Ascending aorta (tissue), 2 donors: Measurements from ENCODE around the gene SLC30A7. TPM values are rescaled to one million over a fixed set of nuclear protein-coding genes. Genes with fewer than 3 reads are reported as not detected.
"Not testable (repeated sequence)": the region's sequence is repeated elsewhere in the genome, so short reads cannot be mapped to it uniquely, and the experiment has no call there.

Experiments used
- DNase-seq, 2 donors: peaks; one replicate each; pipeline ENCODE4 v3.0.0-alpha.2; 2019; ENCODE audit warnings: low spot score in 2 of 2
- H3K27ac ChIP-seq, 2 donors: fragments of 200-600 bp; sonication (generic); one replicate each; pipeline ENCODE4 v1.5.1; 2016 to 2017; ENCODE audit warnings: mild to moderate bottlenecking in 1 of 2
- H3K27me3 ChIP-seq: fragments of 200-600 bp; sonication (generic); one replicate; pipeline ENCODE4 v1.5.1; 2017
- H3K36me3 ChIP-seq, 2 donors: fragments of 200-600 bp; sonication (generic); one replicate each; pipeline ENCODE4 v1.5.1; 2016
- H3K4me1 ChIP-seq, 2 donors: fragments of 200-600 bp; sonication (generic); one replicate each; pipeline ENCODE4 v1.5.1; 2016 to 2017; ENCODE audit warnings: mild to moderate bottlenecking in 1 of 2
- H3K4me3 ChIP-seq, 2 donors: fragments of 200-600 bp; sonication (generic); one replicate each; pipeline ENCODE4 v1.5.1; 2016 to 2017; ENCODE audit warnings: mild to moderate bottlenecking in 1 of 2
- H3K9me3 ChIP-seq, 2 donors: fragments of 200-600 bp; sonication (generic); one replicate each; pipeline ENCODE4 v1.5.1; 2016
- intact Hi-C: fragments of 100-400 bp; cut with DNase I; formaldehyde crosslinking; loops from one replicate; pipeline ENCODE4 v1.15.1; 2023
- total RNA-seq: library from RNA; depleted of rRNA; stranded (reverse); fragments of >200 nt; gene quantifications from one replicate; pipeline ENCODE4 v1.1.0, GENCODE V29; 2016
- TF ChIP-seq, protein P1 (sequence below), 3 experiments: fragments of 200-600 bp in 2 of 3; fragments of 450-650 bp in 1 of 3; sonication (generic) in 2 of 3; IDR thresholded peaks; one replicate each; pipeline ENCODE4 v1.5.1; 2016 to 2019; ENCODE audit warnings: antibody characterized with exemption in 3 of 3, mild to moderate bottlenecking in 1 of 3, moderate library complexity in 1 of 3

Gene SLC30A7
- total RNA-seq, 1 donor from 2014 or later, result 12.1 TPM

DNA sequence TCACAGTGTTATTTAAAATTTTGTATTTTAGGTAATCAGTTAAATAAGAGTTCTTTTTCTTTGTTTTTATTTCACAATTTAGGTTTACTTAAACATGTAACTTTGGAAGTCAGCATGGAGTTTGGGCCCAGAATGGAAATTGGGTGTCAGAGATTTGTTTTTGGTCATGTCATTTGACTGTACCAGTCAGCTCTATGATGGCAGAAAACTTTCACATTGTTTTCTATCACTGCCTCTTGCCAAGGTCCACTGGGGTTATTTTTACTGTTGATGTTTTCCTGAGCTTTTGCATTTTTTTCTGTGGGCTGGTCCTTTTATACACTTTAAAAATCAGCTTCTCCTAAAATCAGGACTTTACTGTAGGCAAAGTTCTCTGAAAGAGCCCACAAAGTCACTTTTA lies 54.4 kb downstream of the SLC30A7 start:
- no peaks in the 10 kb centered on the region for H3K9me3 ChIP-seq
- no peak overlapping the region for H3K4me3 ChIP-seq
- TF ChIP-seq, protein P1, sequence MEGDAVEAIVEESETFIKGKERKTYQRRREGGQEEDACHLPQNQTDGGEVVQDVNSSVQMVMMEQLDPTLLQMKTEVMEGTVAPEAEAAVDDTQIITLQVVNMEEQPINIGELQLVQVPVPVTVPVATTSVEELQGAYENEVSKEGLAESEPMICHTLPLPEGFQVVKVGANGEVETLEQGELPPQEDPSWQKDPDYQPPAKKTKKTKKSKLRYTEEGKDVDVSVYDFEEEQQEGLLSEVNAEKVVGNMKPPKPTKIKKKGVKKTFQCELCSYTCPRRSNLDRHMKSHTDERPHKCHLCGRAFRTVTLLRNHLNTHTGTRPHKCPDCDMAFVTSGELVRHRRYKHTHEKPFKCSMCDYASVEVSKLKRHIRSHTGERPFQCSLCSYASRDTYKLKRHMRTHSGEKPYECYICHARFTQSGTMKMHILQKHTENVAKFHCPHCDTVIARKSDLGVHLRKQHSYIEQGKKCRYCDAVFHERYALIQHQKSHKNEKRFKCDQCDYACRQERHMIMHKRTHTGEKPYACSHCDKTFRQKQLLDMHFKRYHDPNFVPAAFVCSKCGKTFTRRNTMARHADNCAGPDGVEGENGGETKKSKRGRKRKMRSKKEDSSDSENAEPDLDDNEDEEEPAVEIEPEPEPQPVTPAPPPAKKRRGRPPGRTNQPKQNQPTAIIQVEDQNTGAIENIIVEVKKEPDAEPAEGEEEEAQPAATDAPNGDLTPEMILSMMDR (IDR thresholded peaks at IDR 0.05), result no peak
- intact Hi-C loops, result no loop called here
- no peak overlapping the region for H3K27ac ChIP-seq
- DNase-seq, result no peak
- no peaks in the 10 kb centered on the region for H3K4me1 ChIP-seq
- peaks cover 0 to 6% of the 10 kb centered on the region in 2 donors for H3K36me3 ChIP-seq
- no peaks in the 10 kb centered on the region for H3K27me3 ChIP-seq

DNA sequence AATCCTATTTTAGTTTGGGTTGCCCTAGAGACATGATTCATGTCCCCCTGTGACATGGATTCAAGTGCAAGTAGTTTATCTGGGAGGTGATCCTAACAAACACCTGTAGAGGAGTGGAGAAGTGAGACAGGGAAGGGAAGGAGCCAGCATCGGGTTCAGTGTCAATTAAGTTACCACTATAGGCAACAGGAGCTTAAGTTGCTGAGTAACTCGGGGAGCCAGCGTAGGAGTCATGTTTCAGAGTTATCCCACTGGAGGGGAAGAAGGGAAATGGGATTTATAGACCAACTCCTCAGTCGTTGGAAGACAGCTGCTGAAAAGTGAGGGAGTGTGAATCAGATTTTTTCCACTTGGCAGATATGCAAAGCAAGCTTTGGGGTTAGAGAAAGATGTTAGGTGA lies 54.9 kb downstream of the SLC30A7 start:
- TF ChIP-seq, protein P1 (IDR thresholded peaks at IDR 0.05), result no peak
- intact Hi-C loops, result no loop called here
- H3K27me3 ChIP-seq, result no peaks in the 10 kb centered on the region
- no peaks in the 10 kb centered on the region for H3K9me3 ChIP-seq
- DNase-seq, result no peak
- no peak overlapping the region for H3K4me3 ChIP-seq
- peaks cover 0 to 6% of the 10 kb centered on the region in 2 donors for H3K36me3 ChIP-seq
- no peaks in the 10 kb centered on the region for H3K4me1 ChIP-seq
- no peak overlapping the region for H3K27ac ChIP-seq

DNA sequence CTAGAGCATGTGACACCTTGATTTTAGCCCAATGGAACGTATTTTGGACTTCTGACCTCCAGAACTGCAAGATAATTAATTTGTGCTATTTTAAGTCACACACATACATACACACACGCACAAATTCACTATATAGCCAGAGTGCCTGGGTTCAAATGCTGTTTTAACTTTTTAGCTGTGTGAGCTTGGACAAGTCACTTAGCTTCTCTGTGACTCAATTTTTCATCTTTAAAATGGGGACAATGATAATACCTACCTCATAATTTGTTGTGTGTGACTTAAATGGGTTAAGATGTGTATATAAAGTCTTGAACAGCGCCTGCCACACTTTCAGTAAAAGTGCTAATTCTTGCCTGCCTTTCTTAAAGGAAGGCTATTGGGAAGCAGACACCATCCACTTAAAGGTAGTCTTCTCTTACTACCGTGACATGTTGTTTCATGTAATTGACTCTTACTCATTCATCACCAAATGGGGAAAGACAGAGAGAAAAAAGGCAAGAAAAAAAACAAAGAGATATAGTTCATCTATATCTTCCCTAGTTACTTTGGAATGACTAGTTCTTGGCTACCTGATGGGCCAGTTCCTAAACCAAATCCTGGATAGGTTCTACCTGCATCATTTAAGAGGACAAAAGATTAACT lies 56.3 kb downstream of the SLC30A7 start:
- Histone ChIP-seq H3K9me3 (no peaks in the 10 kb centered on the region), H3K27ac (no peak overlapping the region), H3K4me3 (no peak overlapping the region), H3K4me1 (no peaks in the 10 kb centered on the region), H3K36me3 (peaks cover 0 to 6% of the 10 kb centered on the region in 2 donors), H3K27me3 (no peaks in the 10 kb centered on the region)
- TF ChIP-seq, protein P1 (IDR thresholded peaks at IDR 0.05), result no peak
- DNase-seq, result no peak
- intact Hi-C loops, result no loop called here

DNA sequence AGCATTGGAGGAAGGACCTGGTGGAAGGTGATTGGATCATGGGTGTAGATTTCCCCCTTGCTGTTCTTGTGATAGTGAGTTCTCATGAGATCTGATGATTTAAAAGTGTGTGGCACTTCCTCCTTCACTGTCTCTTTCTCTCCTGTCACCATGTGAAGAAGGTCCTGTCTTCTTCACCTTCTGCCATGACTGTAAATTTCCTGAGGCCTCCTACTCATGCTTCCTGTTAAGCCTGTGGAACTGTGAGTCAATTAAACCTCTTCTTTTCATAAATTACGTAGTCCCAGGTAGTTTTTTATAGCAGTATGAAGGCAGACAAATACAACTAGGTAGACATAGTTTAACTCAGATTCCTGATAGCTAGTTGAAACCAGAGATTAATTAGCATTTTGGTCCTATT lies 57.1 kb downstream of the SLC30A7 start:
- H3K4me3 ChIP-seq, H3K36me3 ChIP-seq, H3K27me3 ChIP-seq, H3K27ac ChIP-seq, intact Hi-C loops, DNase-seq, H3K4me1 ChIP-seq, H3K9me3 ChIP-seq: not testable (repeated sequence)

DNA sequence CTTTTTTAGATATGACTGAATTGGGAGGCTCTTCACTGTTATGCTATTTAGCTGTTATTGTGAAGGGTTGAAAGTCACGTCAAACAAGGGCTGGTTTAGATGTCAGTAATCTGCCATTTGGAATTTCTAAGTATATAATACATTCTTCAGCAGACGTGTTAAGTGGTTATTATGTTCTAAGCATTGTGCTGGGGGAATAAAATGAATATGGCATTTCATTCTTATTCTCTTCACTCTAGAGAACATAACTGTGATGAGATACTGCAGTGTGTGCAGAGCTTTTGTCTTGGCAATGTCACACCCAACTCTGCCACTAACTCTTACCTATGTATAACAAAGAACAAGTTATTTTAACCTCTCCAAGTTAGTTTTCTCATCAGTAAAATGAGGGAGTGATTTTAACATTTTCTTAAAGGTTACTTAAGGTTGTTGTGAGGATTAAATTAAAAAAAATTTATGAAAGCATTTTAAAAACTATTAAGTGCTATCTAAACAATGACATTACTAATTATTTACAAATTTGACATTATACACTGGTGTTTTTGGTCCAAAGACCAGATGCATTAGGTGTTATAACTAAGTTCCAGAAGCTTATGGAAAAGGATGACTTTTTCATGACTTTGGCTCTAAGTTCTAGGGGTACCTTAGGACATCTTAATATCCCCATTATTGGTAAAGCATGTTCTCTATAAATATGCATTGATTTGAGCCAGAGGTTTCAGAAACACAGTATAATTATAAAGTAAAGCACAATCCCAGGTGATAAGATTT lies 58.3 kb downstream of the SLC30A7 start:
- TF ChIP-seq, protein P1 (IDR thresholded peaks at IDR 0.05), result no peak
- Histone ChIP-seq H3K4me1 (no peaks in the 10 kb centered on the region), H3K9me3 (no peaks in the 10 kb centered on the region), H3K36me3 (peaks cover 0 to 6% of the 10 kb centered on the region in 2 donors), H3K27me3 (no peaks in the 10 kb centered on the region), H3K4me3 (no peak overlapping the region), H3K27ac (no peak overlapping the region)
- no peak for DNase-seq
- intact Hi-C loops, result no loop called here

DNA sequence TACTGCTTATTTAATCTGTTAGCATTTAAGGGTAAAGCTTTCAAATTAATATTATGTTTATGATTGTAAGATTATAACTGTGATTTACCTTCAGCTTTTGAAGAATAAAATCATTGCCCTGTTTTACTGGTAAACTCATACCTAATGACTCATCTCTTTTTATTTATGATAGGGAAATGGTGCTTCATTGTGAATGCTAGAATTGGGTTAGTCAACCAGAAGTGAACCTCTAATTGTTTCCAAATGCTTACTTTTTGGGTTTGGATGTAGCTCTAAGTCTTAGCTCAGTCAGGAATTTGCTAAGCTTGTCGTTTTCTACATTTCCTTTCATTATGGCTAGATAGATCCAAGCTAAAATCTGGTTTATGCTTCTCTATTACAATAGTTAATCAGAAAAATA lies 59.4 kb downstream of the SLC30A7 start:
- no peak for DNase-seq
- Histone ChIP-seq H3K4me1 (no peaks in the 10 kb centered on the region), H3K4me3 (no peak overlapping the region), H3K9me3 (no peaks in the 10 kb centered on the region), H3K36me3 (peaks cover 0 to 6% of the 10 kb centered on the region in 2 donors), H3K27ac (no peak overlapping the region), H3K27me3 (no peaks in the 10 kb centered on the region)
- TF ChIP-seq, protein P1 (IDR thresholded peaks at IDR 0.05), result no peak
- intact Hi-C loops, result no loop called here
